HG02678 (cell line): ENCODE results near the gene CD209.

Experiments used
- ATAC-seq: cut with Tn5 transposase; IDR thresholded peaks from one replicate; pipeline ENCODE4 v1.9.1; 2021; ENCODE audit warnings: mild to moderate bottlenecking, moderate library complexity; ENCODE audit not compliant: unreplicated experiment

CD209 gene

DNA sequence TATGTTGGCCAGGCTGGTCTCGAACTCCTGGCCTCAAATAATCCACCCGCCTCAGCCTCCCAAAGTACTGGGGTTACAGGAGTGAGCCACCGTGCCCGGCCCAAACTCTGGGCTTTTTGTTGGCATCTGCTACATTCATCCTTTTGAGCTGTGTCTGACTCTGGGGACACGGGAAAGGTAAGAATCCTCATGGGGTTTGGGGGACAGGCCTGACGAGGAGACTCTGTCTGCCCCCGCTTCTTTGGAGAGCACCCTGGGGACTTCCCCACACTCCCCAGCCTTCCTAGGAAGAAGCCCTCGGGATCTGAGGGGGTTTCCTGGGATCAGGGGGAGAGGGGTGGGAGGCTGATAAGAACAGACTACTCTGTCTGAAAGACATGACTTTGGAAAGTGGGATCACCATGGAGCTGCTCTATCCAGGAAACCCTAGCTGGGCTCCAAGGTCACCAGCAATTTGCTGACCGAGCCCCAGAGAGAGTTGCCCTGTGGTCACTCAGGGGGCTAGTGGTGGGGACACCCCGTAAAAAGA is 37.3 kb downstream of the CD209 start:
- no peak for ATAC-seq

DNA sequence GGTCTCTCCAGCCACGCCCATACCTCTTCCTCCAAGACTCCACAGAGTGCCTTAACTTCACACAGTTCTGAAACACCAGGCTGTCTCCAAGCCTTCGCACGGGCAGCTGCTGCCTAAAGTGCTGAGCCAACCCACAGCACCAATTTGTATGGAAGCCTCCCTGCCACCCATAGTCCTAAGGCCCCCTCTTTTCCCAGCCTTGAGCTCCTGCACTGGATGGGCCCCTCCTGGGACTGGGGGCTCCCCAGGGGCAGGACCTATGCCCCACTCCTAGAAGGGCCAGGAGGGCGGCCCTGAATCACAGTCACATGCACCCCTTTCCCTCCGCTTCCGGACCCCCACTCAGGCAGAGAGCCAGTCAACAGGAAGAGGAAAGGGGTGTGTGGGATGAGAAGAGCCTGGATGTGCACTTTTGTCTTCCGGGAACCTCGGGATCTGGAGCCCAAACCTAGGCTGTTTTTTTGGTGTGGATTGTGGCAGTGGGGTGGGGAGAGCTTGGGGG is 40.3 kb downstream of the CD209 start:
- ATAC-seq: no peak

DNA sequence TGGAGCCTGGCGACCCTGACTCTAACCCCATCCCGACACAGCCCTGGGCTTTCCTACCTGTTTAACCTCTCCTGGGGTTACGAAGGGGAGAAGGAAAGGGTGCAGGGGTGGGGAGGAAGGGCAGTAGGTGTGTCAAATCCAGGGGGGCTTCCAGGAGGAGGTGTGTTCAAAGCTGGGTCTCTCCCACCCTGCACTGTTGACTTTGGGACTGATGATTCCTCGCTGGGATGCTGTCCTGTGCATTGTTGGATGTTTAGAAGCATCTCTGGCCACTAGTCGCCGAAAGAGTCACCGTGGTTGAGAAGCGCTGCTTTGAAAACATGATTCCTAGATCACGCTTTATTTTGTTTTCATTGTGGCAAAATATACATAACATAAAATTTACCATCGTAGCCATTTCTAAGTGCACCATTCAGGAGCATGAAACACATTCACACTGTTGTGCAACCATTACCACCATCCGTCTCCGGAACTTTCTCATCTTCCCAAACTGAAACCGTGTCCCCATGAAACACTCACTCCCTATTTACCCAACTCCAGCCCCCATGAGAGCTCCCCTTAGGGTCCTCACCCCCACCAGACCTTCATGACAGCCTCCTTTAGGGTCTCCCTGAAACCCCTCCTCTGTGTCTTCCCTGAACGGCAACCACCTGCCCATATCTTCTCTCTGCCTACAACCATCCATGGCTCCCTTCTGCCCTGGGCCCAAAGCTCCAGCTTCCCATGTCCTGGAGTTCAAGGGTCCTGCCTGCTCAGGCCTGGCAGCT is 41.0 kb downstream of the CD209 start:
- ATAC-seq: no peak

DNA sequence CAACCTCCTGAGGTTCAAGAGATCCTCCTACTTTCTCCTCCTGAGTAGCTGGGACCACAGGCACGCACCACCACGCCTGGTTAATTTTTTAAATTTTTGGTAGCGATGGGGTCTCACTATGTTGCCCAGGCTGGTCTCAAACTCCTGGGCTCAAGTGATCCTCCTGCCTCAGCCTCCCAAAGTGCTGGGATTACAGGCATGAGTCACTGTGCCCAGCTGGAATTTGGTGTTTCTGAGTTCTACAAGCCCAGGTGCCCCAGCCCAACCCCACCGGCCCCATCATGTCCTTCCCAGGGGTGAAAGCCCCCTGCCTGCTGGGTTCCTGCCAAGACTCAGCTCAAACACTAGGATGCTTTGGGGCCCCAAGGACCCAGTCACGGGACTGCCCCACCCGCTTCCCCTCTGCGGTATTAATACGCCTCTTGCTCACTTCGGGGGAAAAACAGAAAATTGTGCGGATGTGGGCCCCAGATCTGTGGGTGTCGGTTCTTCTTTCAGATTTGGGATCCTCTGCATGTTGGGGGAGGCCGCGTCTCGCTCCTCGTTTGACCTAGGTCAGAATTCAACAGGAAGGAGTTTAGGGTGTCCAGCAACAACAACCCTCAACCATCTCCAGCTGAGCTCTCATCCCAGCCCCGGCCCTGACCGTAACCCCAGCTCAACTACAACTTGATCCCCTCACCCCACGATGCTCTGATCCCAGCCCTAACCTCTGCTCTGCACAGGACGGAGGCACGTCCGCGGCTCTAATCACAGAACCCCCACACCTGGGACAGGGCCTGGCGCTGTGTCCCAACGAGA is 41.7 kb downstream of the CD209 start:
- no peak for ATAC-seq

DNA sequence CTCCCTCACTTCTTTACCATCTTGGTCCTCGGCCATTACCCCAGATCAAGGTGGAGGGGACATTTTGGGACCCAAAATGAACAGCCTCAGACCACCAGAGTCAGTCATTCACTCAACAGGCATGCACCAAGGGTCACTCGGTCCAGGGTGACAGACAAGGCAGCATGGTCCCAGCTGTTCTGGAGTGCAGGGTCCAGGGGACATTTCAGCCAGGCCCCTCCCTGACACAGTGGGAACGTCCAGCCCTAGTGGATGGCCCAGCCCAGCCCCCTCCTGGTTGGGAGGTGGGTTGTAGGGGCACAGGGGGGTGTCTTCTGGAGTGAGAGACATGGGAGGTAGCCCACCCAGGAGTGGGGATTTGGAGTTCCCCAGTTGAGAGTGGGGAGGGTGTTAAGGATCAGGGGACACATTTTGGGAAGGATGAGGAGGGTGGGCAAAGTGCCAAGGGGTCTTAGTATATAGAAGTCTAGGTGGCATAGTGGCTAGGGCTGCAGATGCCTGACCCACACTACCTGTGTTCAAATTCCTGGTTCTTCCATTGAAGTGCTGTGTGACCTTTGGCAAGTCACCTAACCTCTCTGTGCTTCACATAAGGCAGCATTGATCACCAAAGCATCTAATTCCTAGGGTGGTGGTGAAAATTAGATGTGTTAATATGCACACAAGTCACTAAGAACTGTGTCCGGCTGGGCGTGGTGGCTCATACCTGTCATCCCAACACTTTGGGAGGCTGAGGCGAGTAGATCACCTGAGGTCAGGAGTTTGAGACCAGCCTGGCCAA is 42.9 kb downstream of the CD209 start:
- ATAC-seq: no peak

DNA sequence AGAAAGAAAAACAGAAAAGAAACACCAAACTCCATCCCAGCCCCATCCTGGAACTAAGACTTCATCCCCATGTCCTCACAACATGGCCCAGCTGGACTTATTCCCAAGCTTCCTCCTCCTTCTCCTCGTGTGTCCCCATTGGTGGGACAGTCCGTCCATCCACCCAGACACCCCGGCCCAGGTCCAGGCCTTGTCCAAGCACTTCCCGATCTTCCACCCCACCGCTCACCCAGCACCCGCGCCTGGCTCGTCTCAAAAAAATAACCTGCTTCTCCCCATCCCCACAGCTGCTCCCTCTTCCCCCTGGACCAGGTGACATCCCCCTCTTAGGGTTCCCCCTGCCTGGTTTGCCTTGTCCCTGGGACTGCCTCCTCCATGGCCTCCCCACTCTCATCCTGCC is 44.0 kb downstream of the CD209 start:
- no peak for ATAC-seq

DNA sequence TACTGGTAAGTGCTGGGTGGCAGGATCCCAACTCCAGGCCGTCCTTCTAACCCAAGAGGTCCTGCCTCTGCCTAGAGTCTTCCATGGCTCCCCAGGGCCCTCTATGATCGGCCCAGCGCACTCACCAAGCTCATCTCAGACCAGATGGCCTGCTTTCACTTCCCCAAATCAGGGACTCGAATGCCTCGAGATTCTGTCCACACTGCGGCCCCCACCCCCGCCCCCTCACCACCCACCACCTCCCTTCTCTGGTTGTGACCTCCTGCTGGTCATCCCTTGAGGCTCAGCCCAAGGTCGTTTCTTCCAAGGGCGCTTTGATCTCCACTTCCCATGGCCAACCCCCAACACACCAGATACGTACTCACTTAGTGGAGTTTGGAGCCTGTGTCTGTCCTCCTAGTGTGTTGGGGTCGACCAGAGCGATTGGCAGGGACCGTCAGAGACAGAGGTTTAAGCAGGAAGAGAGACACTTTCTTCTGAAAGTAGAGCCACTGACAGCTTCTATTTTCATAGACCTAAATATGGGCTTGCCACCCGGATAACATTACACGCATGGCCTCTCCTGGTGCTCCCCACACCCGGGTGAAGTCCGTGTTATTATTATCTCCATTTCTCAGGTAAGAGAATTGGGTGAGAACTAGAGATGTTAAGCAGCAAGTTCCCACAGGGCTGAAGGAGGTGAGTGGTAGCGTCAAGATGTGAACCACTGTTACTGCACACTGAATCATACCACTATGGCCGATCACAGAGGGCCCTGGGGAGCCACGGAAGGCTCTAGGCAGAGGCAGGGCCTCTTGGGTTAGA is 45.5 kb downstream of the CD209 start, which contains the start of gene FCER2:
TSS of gene FCER2 (minus strand) at position 478 of the 804 bp plus-strand sequence. CDS start 2,371 bp downstream, outside the sequence.
- ATAC-seq: peak; percentile 55

DNA sequence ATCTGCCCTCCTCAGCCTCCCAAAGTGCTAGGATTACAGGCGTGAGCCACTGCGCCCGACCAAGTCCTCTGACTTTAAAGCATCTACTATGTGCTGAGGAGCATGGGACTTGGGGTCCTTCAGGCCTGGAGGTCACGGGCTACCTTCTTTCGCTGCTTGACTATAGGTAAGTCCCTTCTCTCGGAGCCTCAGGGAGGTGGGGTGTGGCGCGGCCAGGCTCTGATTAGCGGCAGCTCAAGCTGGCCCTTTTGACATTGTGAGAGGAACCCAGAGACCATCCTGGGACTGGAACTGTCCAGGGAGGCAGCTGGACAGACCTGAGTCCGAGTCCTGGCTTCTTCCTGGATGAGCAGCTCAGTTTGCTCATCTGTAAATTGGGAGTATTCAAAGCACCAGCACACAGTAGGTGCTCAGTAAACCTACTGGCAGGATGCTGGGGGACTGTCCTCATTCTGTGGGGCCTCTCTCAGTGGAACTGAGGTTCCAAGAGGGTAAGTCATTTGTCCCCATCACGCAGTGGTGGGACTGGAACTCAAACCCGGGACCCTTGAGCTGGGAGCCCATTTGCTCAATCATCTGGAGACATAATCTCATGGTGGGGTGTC is 46.2 kb downstream of the CD209 start:
- ATAC-seq: no peak

DNA sequence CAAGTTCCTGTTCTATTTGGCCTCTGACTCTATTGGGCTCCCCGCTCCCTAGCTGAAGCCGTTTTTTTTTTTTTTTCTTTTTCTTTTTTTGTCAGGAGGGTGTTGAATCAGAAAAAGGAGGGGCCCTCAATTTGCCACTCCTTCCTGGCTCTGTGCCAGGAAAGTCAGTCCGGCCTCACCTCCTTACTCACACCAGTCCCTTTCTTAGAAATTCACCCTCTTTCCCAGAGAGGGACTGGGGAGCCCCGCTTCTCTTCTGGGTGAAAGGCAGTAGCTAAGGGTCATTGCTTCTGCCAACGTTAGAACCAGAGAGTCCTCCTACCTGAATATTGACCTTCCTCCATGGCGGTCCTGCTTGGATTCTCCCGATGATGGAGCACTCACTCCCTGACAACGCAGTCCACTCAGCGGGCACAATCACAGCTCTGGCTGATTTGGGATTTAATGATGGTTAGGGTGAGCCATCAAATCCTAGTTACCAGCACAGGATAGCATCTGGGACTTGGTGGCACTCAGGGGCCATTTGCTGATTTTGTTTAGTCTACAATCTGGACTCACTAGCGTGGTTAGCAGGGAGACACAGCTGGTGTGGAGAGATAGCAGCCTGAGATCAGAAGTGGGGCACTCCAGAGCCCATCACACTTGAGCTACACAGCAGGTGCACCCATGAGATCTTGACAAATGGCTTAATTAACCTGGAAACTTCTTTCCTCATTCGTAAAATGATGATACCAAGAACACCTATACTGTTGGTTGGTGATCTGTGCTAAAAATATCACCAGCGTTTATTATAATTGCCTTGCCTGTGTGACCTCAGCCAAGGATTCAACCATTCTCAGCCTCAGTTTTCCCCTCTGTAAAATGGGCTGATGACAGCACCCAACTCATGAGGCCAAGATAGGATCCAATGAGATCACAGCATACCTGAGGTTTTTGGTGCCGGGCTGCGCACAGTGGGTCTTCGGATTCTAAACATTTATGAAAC is 47.6 kb downstream of the CD209 start:
- ATAC-seq: no peak

DNA sequence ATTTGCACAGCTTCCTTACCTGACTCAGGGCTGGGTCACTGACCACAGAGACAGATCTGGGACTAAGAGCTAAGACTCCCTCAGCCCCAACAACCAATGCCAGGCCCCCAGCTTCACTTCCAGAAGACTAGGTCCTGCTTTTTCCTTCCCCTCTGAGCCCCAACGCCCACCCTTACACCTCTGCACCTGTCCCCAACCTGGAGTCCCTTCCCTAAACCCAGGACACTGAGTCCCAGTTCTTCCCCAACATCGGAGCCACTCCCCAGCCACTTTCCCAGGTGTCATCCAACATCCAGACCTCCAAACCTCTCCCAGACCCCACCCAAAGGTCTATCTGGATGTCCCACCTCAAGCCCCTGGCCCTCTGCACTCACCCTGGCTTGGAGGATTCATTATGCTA is 48.3 kb downstream of the CD209 start:
- ATAC-seq: no peak

DNA sequence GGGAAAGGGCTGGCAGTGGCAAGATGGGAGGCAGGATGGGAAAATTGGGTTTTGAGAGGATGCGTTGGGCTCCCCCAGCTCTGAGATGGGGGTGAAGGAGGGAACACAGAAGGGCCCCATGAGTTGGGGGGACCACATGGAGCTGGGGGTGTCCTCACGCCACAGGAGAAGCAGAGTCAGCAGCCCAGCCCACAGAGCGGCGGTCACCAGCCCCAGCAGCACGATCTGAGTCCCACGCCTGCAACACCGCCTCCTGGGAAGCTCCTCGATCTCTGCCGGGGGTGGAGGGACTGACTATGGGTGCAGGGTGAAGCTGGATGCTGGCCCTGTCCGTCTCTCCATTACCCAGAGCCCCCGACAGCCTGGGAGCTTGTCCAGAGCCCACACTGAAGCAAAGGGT is 48.8 kb downstream of the CD209 start:
- ATAC-seq: no peak

DNA sequence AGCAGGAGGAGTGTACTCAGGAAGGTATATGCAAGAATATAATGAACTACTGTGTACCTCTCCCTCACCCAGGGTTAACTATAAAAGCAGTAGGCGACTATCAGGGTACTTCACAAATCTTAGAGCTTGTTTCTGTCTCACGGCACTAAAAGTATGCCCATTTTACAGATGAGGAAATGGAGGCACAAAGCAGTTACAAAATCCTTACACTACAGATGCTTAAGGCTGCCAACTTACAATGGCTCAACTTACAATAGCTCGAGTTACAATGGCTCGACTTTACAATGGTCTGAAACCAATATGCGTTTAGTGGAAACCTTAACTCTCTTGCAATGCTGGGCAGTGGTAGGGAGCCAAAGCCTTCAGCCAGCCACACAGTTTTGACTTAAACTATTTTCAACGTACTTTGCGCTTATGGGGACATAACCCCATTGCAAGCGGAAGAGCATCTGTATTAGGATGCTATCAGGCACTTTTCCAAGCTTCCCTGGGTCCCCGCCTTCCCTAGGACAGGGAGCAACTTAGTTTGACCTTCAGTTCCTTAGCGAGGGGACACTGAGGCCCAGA is 49.5 kb downstream of the CD209 start:
- ATAC-seq: no peak

DNA sequence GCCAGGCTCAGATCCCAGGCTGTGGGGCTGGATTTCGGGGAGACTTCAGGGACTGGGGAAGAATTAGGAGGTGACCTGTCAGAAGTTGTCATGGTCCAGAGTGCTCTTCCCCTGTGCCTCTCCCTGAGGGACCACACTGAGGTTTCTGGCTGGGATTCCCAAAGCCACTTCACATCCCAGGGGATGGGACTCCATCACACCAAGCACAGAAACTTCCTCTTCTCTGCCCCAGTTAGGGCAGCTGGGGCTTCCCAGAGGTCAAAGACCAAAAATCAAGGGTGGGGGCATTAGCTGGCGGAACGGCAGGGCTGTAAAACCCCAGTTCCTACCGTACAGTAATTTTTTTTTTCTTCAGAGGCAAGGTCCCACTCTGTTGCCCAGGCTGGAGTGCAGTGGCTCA is 52.8 kb downstream of the CD209 start:
- no peak for ATAC-seq

DNA sequence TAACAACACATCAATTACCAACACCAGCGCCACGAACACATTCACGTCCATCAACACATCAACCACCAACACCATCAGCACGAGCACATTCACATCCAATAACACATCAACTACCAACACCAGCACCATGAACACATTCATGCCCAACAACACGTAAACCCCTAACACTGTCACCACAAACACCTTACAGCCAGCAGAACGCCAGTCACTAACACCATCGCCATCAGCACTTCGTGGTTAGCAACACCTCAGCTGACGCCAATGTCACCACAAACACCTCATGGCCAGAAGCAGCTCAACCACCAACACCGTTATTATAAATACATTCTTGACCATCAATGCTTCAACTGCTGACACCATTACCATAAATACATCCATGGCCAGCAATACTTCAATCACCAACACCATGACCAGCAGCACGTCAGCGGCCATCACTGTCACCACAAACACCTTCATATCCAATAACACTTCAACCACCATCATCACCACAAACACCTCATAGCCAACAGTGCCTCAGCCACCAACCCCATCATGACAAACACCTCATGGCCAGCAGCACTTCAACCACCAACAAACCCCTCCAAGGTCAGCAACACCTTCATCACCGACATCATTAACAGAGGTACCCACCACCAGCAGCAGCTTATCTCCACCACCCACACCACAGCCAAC is 54.8 kb downstream of the CD209 start:
- ATAC-seq: no peak

DNA sequence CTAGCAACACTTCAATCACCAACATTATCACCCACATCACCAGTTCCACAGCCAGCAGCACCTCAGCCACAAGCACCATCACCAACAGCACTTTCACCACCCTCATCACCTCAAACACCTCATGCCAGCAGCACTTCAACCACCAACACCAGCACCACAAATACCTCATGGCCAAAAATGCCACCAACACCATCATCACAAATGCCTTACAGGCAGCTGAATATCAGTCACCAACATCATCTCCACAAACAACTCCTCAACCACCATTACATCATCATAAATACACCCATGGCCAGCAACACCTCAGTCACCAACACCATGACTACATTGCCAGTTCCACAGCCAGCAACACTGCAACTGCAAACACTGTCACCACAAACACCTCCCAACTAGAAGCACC is 55.8 kb downstream of the CD209 start:
- ATAC-seq: no peak

DNA sequence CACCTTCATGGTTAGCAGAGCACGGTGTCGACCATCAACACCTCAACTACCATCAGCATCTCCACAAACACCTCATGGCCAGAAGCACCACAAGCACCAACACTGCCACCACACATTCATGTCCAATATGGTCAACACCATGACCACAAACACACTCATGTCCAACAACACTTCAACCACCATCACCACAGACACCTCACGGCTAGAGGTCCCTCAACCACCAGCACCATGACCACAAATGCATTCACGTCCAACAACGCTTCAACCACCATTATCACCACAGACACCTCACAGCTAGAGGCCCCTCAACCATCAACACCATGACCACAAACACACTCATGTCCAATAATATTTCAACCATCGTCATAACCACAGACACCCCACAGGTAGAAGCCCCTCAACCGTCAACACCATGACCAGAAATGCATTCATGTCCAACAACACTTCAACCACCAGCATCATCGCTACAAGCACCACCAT is 56.5 kb downstream of the CD209 start:
- no peak for ATAC-seq
